Left colon (tissue), 2 donors: ENCODE results near the gene UGGT2. TPM values are rescaled to one million over a fixed set of nuclear protein-coding genes. Genes with fewer than 3 reads are reported as not detected.

Experiments used
- ATAC-seq: fragments of 200-7000 bp; cut with Tn5 transposase; one replicate; pipeline ENCODE4 v1.9.1; 2020; ENCODE audit warnings: mild to moderate bottlenecking, moderate library complexity
- DNase-seq, 2 donors: peaks; one replicate each; pipeline ENCODE4 v3.0.0-alpha.2; 2020
- intact Hi-C, 2 donors: fragments of 100-400 bp; cut with DNase I in 1 of 2; cut with micrococcal nuclease in 1 of 2; formaldehyde crosslinking; loops; one replicate each; pipeline versions ENCODE4 v1.11.2 to v1.14.0; 2022; cut with DNase I, micrococcal nuclease
- long read RNA-seq: library from polyadenylated mRNA; unstranded; transcript quantifications from one replicate; pipeline ENCODE4 v2.0.0, GENCODE V29; 2021
- total RNA-seq, 2 donors: library from RNA; stranded (reverse); fragmentation: NEBNext Ultra II Directional; extraction: Animal tissue kit (Norgen Biotek cat#: 25700); gene quantifications; one replicate each; pipeline ENCODE4 v1.2.1, GENCODE V29; 2021
- donor health status: DM: no; HTN: no; CAD: no.
- donor health status: DM: yes; HTN: yes; CAD: no.

The UGGT2 gene, protein sequence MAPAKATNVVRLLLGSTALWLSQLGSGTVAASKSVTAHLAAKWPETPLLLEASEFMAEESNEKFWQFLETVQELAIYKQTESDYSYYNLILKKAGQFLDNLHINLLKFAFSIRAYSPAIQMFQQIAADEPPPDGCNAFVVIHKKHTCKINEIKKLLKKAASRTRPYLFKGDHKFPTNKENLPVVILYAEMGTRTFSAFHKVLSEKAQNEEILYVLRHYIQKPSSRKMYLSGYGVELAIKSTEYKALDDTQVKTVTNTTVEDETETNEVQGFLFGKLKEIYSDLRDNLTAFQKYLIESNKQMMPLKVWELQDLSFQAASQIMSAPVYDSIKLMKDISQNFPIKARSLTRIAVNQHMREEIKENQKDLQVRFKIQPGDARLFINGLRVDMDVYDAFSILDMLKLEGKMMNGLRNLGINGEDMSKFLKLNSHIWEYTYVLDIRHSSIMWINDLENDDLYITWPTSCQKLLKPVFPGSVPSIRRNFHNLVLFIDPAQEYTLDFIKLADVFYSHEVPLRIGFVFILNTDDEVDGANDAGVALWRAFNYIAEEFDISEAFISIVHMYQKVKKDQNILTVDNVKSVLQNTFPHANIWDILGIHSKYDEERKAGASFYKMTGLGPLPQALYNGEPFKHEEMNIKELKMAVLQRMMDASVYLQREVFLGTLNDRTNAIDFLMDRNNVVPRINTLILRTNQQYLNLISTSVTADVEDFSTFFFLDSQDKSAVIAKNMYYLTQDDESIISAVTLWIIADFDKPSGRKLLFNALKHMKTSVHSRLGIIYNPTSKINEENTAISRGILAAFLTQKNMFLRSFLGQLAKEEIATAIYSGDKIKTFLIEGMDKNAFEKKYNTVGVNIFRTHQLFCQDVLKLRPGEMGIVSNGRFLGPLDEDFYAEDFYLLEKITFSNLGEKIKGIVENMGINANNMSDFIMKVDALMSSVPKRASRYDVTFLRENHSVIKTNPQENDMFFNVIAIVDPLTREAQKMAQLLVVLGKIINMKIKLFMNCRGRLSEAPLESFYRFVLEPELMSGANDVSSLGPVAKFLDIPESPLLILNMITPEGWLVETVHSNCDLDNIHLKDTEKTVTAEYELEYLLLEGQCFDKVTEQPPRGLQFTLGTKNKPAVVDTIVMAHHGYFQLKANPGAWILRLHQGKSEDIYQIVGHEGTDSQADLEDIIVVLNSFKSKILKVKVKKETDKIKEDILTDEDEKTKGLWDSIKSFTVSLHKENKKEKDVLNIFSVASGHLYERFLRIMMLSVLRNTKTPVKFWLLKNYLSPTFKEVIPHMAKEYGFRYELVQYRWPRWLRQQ (N-terminal part only)
- 10 to 100 TPM; 17.2 to 19.2 TPM for total RNA-seq
- long read RNA-seq, partial matches to known transcripts, result 1 of 9 reads
- long read RNA-seq, other reads (novel, unspliced or antisense), result 3 of 9 reads

DNA sequence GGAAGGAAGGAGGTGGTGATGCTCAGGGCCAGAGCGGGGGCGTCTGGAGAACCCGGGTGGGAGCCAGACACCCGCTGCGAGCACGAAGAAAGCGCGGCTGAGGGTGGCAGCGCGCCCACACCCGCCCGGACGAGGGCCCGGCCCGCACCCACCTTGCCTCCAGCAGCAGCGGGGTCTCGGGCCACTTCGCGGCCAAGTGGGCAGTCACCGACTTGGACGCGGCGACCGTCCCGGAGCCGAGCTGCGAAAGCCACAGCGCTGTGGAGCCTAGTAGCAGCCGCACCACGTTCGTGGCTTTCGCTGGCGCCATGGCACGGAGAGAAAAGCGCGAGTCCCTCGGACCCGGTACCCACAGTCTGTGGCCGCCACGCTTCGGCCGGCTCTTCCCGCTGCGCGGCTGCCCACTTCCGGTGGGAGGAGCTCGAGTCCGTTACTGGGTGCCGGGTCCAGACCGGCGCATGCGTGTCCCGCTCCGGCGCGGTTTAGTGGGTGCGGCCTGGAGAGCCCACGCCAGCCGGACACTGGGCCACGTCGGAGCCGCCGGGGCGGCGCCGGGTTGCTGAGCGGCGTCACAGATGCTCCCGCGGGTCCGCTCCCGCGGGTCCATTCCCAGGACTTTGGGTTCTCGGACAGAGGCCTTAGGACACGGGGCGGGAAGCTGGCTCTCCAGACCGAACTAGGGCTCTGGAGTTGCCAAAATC is at the start of gene UGGT2:
UGGT2 (minus strand) TSS at position 399 of the 701 bp plus-strand sequence; CDS start at position 310, 89 bp downstream.
- intact Hi-C loops, result no loop called here
- DNase-seq, result peak; percentile 95 to 96

GRCh38 chr13:96100457-96101220 is 47.4 kb upstream of the UGGT2 start:
- DNase-seq, result no peak
- ATAC-seq, result no peak
- intact Hi-C loops, result no loop called here

More for the DNA sequence above, at the start of gene UGGT2:
- peak; percentile 99 for ATAC-seq

GRCh38 chr13:96093296-96094006 is 40.2 kb upstream of the UGGT2 start:
- no peak for ATAC-seq
- intact Hi-C loops, result no loop called here

DNA sequence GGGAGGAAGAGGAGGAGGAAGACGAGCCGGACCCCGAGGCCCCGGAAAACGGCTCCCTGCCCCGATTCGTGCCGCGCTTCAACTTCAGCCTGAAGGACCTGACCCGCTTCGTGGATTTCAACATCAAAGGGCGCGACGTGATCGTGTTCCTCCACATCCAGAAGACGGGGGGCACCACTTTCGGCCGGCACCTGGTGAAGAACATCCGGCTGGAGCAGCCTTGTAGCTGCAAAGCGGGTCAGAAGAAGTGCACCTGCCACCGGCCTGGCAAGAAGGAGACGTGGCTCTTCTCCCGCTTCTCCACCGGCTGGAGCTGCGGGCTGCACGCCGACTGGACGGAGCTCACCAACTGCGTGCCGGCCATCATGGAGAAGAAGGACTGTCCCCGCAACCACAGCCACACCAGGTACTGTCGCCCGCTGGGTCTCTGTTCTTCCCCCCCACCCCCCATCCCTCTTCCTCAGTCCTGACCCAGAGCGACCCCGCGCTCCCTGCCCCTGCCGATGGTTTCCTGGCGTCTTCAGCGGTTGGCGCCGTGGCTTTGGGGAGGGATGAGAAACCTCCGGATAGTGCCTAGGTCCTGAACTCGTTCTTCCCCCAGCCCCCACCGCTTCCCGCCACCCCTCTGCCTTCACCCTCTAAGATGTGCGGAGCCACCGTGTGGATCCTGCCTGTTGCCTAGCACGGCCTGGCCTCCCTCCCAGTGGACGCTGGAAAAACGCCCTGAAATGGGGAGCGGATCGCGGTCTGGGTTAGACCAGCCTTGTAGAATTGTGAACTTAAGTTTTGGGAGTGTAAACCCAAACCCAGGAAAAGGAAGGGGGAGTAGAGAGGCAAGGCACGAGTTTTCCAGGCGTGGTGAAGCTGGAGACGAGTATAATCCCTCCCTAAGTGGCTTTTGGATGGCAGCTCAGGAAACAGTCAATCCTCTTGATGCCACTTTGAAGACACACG is 38.2 kb upstream of the UGGT2 start:
- no peak for ATAC-seq
- intact Hi-C loops, result no loop called here
- DNase-seq, result peak in 1 of 2 donors; percentile 4

More at GRCh38 chr13:96093296-96094006, 40.2 kb upstream of the UGGT2 start:
- DNase-seq, result no peak

DNA sequence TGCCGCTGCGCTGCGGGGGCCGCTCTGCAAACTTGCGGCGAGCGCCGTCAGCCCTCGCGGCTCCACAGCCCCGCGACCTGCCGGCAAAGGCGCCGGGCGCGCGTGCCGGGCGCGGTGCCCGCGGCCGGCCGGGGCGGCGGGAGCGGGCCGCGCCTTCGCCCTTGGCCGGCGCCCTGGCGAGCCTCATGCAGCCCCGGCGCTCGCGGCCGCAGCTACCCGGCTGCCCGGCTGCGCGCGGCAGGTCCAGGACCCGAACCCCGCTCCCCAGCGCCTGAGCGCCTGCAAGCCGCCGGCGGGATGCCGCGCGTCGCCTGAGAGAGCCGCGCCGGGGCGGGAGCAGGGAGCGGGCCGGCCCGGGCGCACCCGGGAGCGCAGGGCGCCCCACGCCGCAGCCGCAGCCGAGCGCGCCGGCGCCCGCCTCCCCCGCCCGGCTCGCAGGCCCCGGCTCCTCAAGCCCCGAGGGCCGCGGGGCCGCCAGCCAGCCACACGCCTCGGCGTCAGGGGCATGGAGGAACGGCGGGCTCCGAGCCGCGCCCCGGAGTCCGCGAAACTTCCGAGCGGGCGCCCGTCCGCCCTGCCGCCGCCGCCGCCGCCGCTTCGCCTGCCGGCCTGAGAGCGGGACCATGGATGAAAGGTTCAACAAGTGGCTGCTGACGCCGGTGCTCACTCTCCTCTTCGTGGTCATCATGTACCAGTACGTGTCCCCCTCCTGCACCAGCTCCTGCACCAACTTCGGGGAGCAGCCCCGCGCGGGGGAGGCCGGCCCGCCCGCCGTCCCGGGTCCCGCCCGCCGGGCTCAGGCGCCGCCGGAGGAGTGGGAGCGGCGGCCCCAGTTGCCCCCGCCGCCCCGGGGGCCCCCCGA is 37.3 kb upstream of the UGGT2 start:
- intact Hi-C loops, result no loop called here
- ATAC-seq, result peak; percentile 26
- DNase-seq, result peak in 1 of 2 donors; percentile 7

DNA sequence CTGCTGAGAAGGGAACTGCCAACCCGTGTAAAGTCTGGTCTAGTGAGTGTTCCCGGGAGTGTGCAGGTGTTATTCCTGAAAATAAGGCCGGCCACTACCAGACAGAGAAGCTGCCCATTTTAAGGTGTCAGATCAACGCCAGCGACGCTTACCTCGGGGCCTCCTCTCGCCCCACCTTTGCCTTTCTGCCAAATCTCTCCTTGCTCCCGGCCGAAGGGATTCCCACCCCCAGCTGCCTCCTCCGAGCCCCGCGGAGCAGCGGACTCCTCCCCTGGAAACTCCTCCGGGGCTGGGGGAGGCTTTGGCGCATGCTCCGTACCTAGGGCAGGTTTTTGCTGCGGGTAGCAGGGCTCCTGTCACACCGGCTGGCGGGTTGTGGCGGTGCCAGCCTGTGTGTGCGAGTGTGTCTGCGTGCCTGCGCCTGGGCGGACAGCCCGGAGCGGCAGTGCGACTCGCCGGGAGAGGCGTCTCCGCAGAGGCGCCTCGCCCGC is 36.6 kb upstream of the UGGT2 start, which contains the start of gene HS6ST3:
HS6ST3 (plus strand) TSS at position 359 of the 491 bp plus-strand sequence.
- DNase-seq (peak in 1 of 2 donors; percentile 11), ATAC-seq (peak; percentile 46)
- intact Hi-C loops, result no loop called here

DNA sequence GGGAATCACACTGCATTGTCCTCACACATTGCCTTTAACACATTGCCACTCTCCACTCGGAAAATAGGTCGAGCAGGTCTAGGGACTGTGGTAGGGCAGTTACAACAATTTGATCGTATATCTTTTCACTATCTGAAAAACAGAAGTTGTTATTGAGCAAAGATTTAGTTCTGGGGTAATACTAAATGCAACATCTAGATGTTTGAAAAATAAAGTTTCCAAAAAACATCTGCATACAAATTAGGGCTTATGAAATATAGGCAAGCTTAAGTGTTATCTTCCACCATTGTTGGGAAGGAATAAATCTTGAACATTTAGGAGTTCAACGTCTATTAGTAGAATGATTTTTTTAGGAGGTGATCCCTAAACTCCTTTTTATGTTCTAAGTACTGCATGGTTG is 35.9 kb upstream of the UGGT2 start:
- intact Hi-C loops, result no loop called here
- no peak for DNase-seq
- ATAC-seq, result no peak

DNA sequence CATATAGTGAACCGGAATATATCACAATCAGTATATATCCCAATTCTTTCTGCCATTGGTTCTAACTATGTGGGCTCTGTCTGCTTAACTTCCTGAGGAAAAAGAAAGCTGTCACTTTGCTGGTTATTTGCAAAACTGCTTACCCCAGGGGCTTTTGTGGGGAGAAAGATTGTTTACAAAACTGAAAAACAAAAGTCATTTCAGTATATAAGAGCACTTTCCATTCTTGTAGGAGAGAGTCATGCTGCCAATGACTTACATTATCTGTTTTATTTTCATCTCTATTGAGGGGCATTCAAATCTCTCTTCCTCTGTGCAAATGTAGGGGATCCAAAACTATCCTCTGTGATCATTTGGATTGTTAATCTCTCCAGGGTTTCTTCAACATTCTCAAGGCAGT is 33.5 kb upstream of the UGGT2 start:
- ATAC-seq (no peak), DNase-seq (no peak)
- intact Hi-C loops, result no loop called here

DNA sequence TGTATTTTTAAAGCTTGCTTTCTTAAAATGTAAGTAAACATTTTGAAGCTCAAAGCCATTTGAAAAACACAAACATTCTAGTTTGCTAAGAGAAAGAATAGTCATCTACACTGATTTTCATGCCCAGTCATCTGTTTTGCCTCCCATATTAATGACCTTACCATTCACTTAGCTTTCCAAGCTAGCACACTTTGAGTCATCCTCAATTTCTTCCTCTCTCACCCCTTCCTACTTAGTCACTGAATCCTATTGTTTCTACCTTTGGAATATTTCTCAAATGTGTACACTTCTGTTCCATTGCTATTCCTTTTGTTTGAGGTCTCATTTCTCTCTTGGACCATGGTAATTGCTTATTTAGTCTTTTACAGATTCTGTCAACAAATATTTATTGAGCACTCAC is 29.4 kb upstream of the UGGT2 start:
- intact Hi-C loops, result no loop called here
- no peak for DNase-seq
- no peak for ATAC-seq

DNA sequence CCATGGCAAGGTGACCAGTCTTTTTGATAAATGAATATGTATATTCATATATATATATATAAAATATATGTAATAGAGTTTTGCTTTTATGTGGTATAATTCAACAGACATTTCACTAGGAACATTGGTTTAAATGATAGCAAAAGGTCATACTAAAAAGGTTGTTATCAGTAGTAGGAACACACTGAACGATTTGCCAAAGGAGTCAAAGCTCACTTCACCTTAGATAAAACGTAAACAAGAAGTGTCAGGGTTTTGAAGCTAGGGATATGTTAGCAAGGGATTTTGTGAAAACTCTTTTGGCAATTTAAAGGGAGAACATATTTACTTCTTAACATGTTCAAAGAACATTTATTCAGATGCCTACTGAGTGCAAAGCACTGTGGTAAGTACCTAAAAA is 28.7 kb upstream of the UGGT2 start:
- DNase-seq (no peak), ATAC-seq (no peak)
- intact Hi-C loops, result no loop called here

DNA sequence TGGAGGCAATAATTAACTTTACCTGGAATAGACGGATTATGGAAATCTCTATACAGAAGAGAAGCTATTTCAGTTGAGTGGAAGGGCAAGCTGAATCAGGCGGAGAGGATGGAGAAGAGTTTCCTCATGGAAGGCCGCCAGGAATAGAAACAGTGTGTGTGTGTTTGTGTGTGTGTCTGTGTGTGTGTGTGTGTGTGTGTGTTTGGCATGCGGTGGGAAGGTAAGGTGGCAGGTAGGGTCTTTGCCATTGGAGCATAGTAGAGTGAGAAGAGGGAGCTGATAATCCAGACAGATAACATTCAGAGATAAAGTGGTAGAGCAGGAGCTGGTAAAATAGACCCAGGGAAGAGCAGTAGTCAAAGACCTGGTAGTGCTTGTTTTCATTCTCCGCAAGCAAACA is 27.5 kb upstream of the UGGT2 start:
- ATAC-seq (no peak), DNase-seq (no peak)
- intact Hi-C loops, result no loop called here

DNA sequence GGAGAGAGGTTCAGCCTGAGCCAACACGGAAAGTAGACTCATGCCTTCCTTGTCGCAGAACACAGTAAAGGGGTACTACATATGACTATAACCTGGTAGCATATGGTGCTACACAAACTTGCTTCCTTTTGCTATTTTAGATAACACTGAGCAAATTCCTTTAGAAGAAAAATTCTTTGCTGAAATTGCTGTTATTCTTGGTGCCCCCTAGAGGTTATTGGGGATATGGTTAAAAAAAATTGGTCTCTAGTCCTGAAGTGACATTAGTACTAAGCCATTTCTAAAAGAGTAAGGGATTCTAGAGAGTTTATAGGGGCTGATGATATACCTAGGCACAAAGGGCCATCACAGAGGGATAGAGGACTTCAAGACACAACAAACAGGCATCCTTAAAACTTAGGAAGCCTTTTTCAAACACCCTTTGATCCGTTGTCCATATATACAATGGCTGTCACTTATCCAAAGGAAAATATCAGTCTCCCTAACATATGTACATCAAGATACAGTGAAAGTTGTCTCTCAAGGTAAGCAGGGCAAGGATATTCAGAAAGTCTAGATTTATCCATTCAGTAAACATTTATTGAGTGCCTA is 22.8 kb upstream of the UGGT2 start:
- ATAC-seq (no peak), DNase-seq (no peak)
- intact Hi-C loops, result no loop called here

DNA sequence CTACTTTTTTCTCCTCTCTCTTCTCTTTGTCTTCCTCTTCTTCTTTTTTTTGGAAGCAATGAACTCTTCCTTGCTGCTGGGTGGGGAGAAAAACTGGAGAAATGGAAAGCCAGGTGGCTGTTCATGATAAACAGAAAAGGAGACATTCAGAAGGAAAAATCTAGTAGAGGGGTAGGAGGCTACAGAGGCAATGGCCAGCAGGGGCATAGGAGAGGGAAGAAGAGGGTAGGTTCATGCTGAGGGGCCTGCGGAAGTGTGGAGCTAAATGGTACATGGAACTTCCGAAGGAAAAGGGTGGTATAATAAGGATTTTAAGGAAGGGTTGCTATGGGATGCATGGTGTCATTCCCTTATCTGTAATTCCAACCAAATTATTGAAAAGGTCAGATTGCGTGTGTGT is 19.2 kb upstream of the UGGT2 start:
- ATAC-seq (no peak), DNase-seq (no peak)
- intact Hi-C loops, result no loop called here

DNA sequence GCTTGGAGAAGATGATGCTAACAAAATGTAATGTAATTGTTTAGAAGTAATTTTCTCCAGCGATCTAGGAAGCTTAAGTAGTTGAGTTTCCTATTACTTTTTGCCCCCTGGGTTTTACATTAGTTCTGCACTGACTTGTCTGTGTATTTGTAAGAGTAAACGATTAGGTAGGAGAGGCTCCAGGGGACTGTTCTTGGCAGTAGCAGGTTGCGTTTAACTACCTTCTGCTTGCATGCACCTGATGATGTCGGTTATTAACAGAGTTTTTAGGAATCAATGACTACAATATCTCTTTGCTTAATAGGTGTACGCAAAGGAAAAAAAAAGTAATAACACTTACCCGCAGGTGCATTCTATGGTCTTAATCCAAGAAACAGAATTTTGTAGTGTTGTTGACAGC is 18.3 kb upstream of the UGGT2 start:
- no peak for ATAC-seq
- intact Hi-C loops, result no loop called here
- DNase-seq, result no peak
